HEK293 (cell line): Measurements from ENCODE around the gene MS4A10.

Experiments used
- CTCF ChIA-PET: fragments of 350-600 bp; formaldehyde crosslinking; extraction: SDS; loops from one replicate; lab custom pipeline; 2021; ENCODE audit warnings: antibody characterized with exemption; lab: Yijun Ruan, JAX
- POLR2A ChIA-PET: fragments of 300-600 bp; formaldehyde crosslinking; extraction: SDS; loops from one replicate; lab custom pipeline; 2020; ENCODE audit warnings: antibody characterized with exemption, inconsistent platforms; lab: Yijun Ruan, JAX
- H3K27ac ChIP-seq: fragments of 200-500 bp; sonication (Bioruptor generic); 2 replicates; pipeline ENCODE4 v1.5.1; 2014; ENCODE audit warnings: low read depth, low read length, control low read depth, inconsistent platforms; ENCODE audit errors: extremely low read depth
- H3K36me3 ChIP-seq, 2 experiments: fragments of 200-500 bp in 1 of 2; sonication (Bioruptor generic) in 1 of 2; 1 replicate in 1 of 2; 2 replicates in 1 of 2; pipeline ENCODE4 v1.5.1; 2014 to 2017; ENCODE audit warnings: inconsistent platforms in 2 of 2, low read length in 2 of 2; ENCODE audit not compliant: control insufficient read depth in 2 of 2, insufficient read depth in 1 of 2
- H3K4me1 ChIP-seq: fragments of 200-500 bp; sonication (Bioruptor generic); 2 replicates; pipeline ENCODE4 v1.5.1; 2014; ENCODE audit warnings: mild to moderate bottlenecking, low read length, inconsistent platforms; ENCODE audit not compliant: control insufficient read depth, insufficient read depth
- H3K4me3 ChIP-seq: 2 replicates; pipeline ENCODE4 v1.5.1; 2011; ENCODE audit warnings: low read depth, mild to moderate bottlenecking, control low read depth, low read length, moderate library complexity
- H3K9me3 ChIP-seq: fragments of 200-500 bp; sonication (Bioruptor generic); 2 replicates; pipeline ENCODE4 v1.5.1; 2014; ENCODE audit warnings: low read depth, low read length, inconsistent platforms; ENCODE audit not compliant: control insufficient read depth, insufficient read depth
- RBAK ChIP-seq: fragments of 450-650 bp; formaldehyde crosslinking; IDR thresholded peaks from 2 replicates; pipeline ENCODE4 v1.5.1; 2016; ENCODE audit warnings: missing biosample characterization, missing genetic modification characterization
- SCRT1 ChIP-seq: fragments of 450-650 bp; formaldehyde crosslinking; IDR thresholded peaks from 2 replicates; pipeline ENCODE4 v1.5.1; 2016; ENCODE audit warnings: missing biosample characterization, missing genetic modification characterization, borderline replicate concordance
- TRIM28 ChIP-seq: IDR thresholded peaks from 2 replicates; pipeline ENCODE4 v1.6.1; 2011; ENCODE audit warnings: low read length, control low read depth, borderline replicate concordance
- ZNF133 ChIP-seq: fragments of 450-650 bp; formaldehyde crosslinking; IDR thresholded peaks from 2 replicates; pipeline ENCODE4 v1.5.1; 2016; ENCODE audit warnings: missing biosample characterization, missing genetic modification characterization
- ZNF138 ChIP-seq: fragments of 450-650 bp; formaldehyde crosslinking; IDR thresholded peaks from 2 replicates; pipeline ENCODE4 v1.5.1; 2016; ENCODE audit warnings: missing biosample characterization, missing genetic modification characterization, borderline replicate concordance
- ZNF292 ChIP-seq: fragments of 450-650 bp; formaldehyde crosslinking; IDR thresholded peaks from 2 replicates; pipeline ENCODE4 v1.5.1; 2016; ENCODE audit warnings: low read depth, missing biosample characterization, missing genetic modification characterization, borderline replicate concordance
- ZNF354C ChIP-seq: fragments of 450-650 bp; formaldehyde crosslinking; IDR thresholded peaks from 2 replicates; pipeline ENCODE4 v1.5.1; 2016; ENCODE audit warnings: missing biosample characterization, missing genetic modification characterization, low read depth, borderline replicate concordance
- ZNF37A ChIP-seq: fragments of 450-650 bp; IDR thresholded peaks from 2 replicates; pipeline ENCODE4 v1.5.1; 2018; ENCODE audit warnings: missing biosample characterization, missing genetic modification characterization
- ZNF404 ChIP-seq: fragments of 450-650 bp; formaldehyde crosslinking; IDR thresholded peaks from 2 replicates; pipeline ENCODE4 v1.5.1; 2017; ENCODE audit warnings: missing biosample characterization, missing genetic modification characterization
- ZNF426 ChIP-seq: fragments of 450-650 bp; formaldehyde crosslinking; IDR thresholded peaks from 2 replicates; pipeline ENCODE4 v1.5.1; 2017; ENCODE audit warnings: missing biosample characterization, missing genetic modification characterization, mild to moderate bottlenecking, inconsistent platforms, moderate library complexity
- ZNF558 ChIP-seq: fragments of 450-650 bp; formaldehyde crosslinking; IDR thresholded peaks from 2 replicates; pipeline ENCODE4 v1.5.1; 2016; ENCODE audit warnings: missing biosample characterization, missing genetic modification characterization
- ZNF600 ChIP-seq: fragments of 450-650 bp; formaldehyde crosslinking; IDR thresholded peaks from 2 replicates; pipeline ENCODE4 v1.5.1; 2016; ENCODE audit warnings: missing biosample characterization, missing genetic modification characterization
- ZNF610 ChIP-seq: fragments of 450-650 bp; formaldehyde crosslinking; IDR thresholded peaks from 2 replicates; pipeline ENCODE4 v1.5.1; 2016; ENCODE audit warnings: missing biosample characterization, missing genetic modification characterization, borderline replicate concordance
- ZNF670 ChIP-seq: fragments of 450-650 bp; formaldehyde crosslinking; IDR thresholded peaks from 2 replicates; pipeline ENCODE4 v1.5.1; 2016; ENCODE audit warnings: missing biosample characterization, missing genetic modification characterization, low read depth
- ZNF777 ChIP-seq: fragments of 450-650 bp; formaldehyde crosslinking; IDR thresholded peaks from 2 replicates; pipeline ENCODE4 v1.5.1; 2017; ENCODE audit warnings: missing biosample characterization, missing genetic modification characterization, borderline replicate concordance
- ZNF792 ChIP-seq: fragments of 450-650 bp; formaldehyde crosslinking; IDR thresholded peaks from 2 replicates; pipeline ENCODE4 v1.5.1; 2016; ENCODE audit warnings: missing biosample characterization, missing genetic modification characterization
- TF ChIP-seq, protein P1 (sequence below): fragments of 450-650 bp; IDR thresholded peaks from 2 replicates; pipeline ENCODE4 v1.5.1; 2018; ENCODE audit warnings: missing biosample characterization, missing genetic modification characterization
- TF ChIP-seq, protein P2 (sequence below): sonication (generic); formaldehyde crosslinking; IDR thresholded peaks from 2 replicates; pipeline ENCODE4 v1.8.1; 2022; ENCODE audit warnings: mild to moderate bottlenecking, moderate library complexity, missing genetic modification reagents
- TF ChIP-seq, protein P3 (sequence below): fragments of 450-650 bp; formaldehyde crosslinking; IDR thresholded peaks from 2 replicates; pipeline ENCODE4 v1.5.1; 2016; ENCODE audit warnings: missing biosample characterization, missing genetic modification characterization
- TF ChIP-seq, protein P4 (sequence below): fragments of 450-650 bp; formaldehyde crosslinking; IDR thresholded peaks from 2 replicates; pipeline ENCODE4 v1.5.1; 2016; ENCODE audit warnings: missing biosample characterization, missing genetic modification characterization

Gene MS4A10

DNA sequence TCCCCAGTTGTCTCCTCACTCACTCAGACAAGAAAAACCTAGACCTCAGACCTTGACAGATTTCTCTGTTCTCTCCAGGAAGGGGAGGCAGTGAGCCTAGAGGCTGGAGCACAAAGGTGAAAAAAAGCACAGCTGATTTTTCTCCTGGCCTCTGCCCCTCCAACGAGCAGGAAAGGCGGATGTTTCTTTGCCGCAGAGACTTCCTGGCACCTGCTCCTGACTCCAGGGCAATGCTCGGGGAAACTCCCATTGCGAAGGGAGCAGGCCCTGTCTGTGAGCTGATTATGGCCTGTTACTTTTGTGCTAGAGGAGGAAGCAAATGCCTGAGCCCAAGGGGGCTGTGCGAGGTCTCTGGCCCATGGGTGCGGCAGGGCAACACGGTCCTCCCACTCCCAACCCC lies 25.4 kb downstream of the MS4A10 start (continued):
- TF ChIP-seq ZNF777 (no peak), ZNF138 (no peak), ZNF558 (no peak)

DNA sequence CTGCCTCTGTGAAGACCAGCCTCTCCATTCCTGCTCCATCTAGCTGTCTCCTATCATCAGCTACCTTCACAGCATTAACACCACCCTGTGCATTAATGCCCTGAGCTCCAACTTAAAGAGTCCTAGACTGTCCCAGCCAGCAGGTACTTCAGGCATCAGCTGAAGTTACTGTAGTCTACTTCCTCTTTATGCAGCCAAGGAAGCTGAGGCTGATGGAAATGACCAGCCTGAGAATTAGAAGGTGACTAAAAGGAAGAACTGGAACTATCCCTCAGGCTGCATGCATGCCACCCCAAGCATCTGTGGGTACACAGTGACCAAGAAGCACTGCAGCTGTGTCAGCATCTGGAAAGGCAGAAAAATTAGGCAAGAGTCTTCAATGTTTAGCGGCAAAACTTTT lies 28.2 kb downstream of the MS4A10 start:
- ChIA-PET POLR2A (no interaction called here), CTCF (interaction anchor here (0.5 to 0.8 kb wide), 2 partner anchors 18 to 255 kb away, joined by 3 to 5 read pairs; no protein-coding TSS in a partner anchor)
- Histone ChIP-seq H3K36me3 (no peaks in the 10 kb centered on the region), H3K4me1 (no peaks in the 10 kb centered on the region), H3K4me3 (no peak overlapping the region), H3K9me3 (no peaks in the 10 kb centered on the region; the same call in 1 of the 2 replicates), H3K27ac (no peak overlapping the region)
- TF ChIP-seq ZNF610 (no peak), ZNF426 (tag by site-specific recombination) (no peak), TRIM28 (no peak), ZNF600 (tag by site-specific recombination) (no peak), ZNF792 (tag by site-specific recombination) (no peak), ZNF670 (tag by site-specific recombination) (no peak), ZNF404 (tag by site-specific recombination) (no peak), ZNF37A (tag by site-specific recombination) (no peak), ZNF292 (tag by site-specific recombination) (no peak), RBAK (tag by site-specific recombination) (no peak), ZNF138 (no peak)
- TF ChIP-seq, protein P1, sequence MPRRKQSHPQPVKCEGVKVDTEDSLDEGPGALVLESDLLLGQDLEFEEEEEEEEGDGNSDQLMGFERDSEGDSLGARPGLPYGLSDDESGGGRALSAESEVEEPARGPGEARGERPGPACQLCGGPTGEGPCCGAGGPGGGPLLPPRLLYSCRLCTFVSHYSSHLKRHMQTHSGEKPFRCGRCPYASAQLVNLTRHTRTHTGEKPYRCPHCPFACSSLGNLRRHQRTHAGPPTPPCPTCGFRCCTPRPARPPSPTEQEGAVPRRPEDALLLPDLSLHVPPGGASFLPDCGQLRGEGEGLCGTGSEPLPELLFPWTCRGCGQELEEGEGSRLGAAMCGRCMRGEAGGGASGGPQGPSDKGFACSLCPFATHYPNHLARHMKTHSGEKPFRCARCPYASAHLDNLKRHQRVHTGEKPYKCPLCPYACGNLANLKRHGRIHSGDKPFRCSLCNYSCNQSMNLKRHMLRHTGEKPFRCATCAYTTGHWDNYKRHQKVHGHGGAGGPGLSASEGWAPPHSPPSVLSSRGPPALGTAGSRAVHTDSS (tag by site-specific recombination): no peak
- TF ChIP-seq, protein P2, sequence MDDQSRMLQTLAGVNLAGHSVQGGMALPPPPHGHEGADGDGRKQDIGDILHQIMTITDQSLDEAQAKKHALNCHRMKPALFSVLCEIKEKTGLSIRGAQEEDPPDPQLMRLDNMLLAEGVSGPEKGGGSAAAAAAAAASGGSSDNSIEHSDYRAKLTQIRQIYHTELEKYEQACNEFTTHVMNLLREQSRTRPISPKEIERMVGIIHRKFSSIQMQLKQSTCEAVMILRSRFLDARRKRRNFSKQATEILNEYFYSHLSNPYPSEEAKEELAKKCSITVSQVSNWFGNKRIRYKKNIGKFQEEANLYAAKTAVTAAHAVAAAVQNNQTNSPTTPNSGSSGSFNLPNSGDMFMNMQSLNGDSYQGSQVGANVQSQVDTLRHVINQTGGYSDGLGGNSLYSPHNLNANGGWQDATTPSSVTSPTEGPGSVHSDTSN: no peak
- TF ChIP-seq, protein P3, sequence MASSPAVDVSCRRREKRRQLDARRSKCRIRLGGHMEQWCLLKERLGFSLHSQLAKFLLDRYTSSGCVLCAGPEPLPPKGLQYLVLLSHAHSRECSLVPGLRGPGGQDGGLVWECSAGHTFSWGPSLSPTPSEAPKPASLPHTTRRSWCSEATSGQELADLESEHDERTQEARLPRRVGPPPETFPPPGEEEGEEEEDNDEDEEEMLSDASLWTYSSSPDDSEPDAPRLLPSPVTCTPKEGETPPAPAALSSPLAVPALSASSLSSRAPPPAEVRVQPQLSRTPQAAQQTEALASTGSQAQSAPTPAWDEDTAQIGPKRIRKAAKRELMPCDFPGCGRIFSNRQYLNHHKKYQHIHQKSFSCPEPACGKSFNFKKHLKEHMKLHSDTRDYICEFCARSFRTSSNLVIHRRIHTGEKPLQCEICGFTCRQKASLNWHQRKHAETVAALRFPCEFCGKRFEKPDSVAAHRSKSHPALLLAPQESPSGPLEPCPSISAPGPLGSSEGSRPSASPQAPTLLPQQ (tag by site-specific recombination): no peak

DNA sequence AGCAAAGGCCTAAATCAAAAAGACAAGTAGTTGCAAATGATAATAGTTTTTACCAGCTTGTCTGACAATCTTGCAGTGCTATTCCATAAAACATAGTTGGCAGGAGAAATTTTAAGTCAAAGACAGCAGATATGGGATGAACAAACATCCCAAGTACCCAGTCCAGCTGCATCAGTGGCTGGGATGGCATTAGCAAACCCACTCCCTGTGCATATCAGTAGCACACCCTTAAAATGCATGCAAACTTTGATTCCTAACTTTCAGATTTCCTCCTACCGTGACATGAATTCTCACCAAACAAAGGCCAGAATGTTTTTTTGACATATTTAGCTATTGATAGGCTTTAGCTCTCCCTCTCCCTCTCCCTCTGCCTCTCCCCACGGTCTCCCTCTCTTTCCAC lies 29.0 kb downstream of the MS4A10 start:
- H3K4me1 ChIP-seq: no peaks in the 10 kb centered on the region
- no peaks in the 10 kb centered on the region for H3K36me3 ChIP-seq
- no peak overlapping the region for H3K27ac ChIP-seq
- H3K4me3 ChIP-seq: no peak overlapping the region
- ChIA-PET CTCF (interaction anchor here (0.8 kb wide), 1 partner anchor 18 kb away, joined by 3 read pairs; no protein-coding TSS in a partner anchor), POLR2A (no interaction called here)
- no peaks in the 10 kb centered on the region; the same call in 1 of the 2 replicates for H3K9me3 ChIP-seq
- TF ChIP-seq, protein P4, sequence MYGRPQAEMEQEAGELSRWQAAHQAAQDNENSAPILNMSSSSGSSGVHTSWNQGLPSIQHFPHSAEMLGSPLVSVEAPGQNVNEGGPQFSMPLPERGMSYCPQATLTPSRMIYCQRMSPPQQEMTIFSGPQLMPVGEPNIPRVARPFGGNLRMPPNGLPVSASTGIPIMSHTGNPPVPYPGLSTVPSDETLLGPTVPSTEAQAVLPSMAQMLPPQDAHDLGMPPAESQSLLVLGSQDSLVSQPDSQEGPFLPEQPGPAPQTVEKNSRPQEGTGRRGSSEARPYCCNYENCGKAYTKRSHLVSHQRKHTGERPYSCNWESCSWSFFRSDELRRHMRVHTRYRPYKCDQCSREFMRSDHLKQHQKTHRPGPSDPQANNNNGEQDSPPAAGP (tag by site-specific recombination): no peak
- no peak for TF ChIP-seq ZNF133 (tag by site-specific recombination)
- TF ChIP-seq, protein P3 (tag by site-specific recombination): no peak
- no peak for TF ChIP-seq ZNF354C
- TF ChIP-seq, protein P1 (tag by site-specific recombination): no peak
- TF ChIP-seq SCRT1 (tag by site-specific recombination): no peak
